Activated CD8-positive, alpha-beta T cell treated with anti-CD3 and anti-CD28 coated beads, Interleukin-2, amount 10 ng/mL, durations not matched to agents 7 days and 5 days (primary cell): ENCODE measurements around the gene ADNP2. TPM values are rescaled to one million over a fixed set of nuclear protein-coding genes. Genes with fewer than 3 reads are reported as not detected.
"Not testable (repeated sequence)": the region's sequence is repeated elsewhere in the genome, so short reads cannot be mapped to it uniquely, and the experiment has no call there.

ENCODE experiments used
- ATAC-seq: fragments of 150-1000 bp; cut with Tn5 transposase; one replicate; pipeline ENCODE4 v1.10.0; 2021; ENCODE audit warnings: moderate library complexity
- CTCF ChIA-PET: fragments of 350-600 bp; sonication (Branson Sonifier 250); formaldehyde crosslinking; loops from one replicate; lab custom pipeline; 2021; ENCODE audit warnings: antibody characterized with exemption; lab: Charles Lee
- POLR2A ChIA-PET: fragments of 350-600 bp; sonication (Branson Sonifier 250); formaldehyde crosslinking; loops from one replicate; lab custom pipeline; 2021; ENCODE audit warnings: antibody characterized with exemption; lab: Charles Lee
- DNase-seq: peaks from one replicate; pipeline ENCODE4 v3.0.0-alpha.2; 2020
- H3K27ac Mint-ChIP-seq: one replicate; pipeline ENCODE4 v1.8.0; 2021; ENCODE audit warnings: mild to moderate bottlenecking, mixed read lengths
- H3K27me3 Mint-ChIP-seq: one replicate; pipeline ENCODE4 v1.8.0; 2021; ENCODE audit warnings: low read depth, mixed read lengths
- H3K36me3 Mint-ChIP-seq: one replicate; pipeline ENCODE4 v1.8.0; 2021; ENCODE audit warnings: low read depth, mixed read lengths
- H3K4me1 Mint-ChIP-seq: one replicate; pipeline ENCODE4 v1.8.0; 2021; ENCODE audit warnings: low read depth, mixed read lengths
- H3K4me3 Mint-ChIP-seq: one replicate; pipeline ENCODE4 v1.8.0; 2021; ENCODE audit warnings: mild to moderate bottlenecking, mixed read lengths
- H3K9me3 Mint-ChIP-seq: one replicate; pipeline ENCODE4 v1.8.0; 2022; ENCODE audit warnings: mixed read lengths; ENCODE audit not compliant: insufficient read depth
- total RNA-seq, 2 experiments: library from RNA; stranded (reverse); gene quantifications; one replicate each; pipeline ENCODE4 v1.2.3, GENCODE V29; 2021

ADNP2 gene
- total RNA-seq, 2 experiments from 2014 or later = 23.5 to 24.5 TPM

GRCh38 chr18:80148326-80149199 lies 39.5 kb downstream of the ADNP2 start:
- peaks cover 19% of the 10 kb centered on the region for H3K4me1 Mint-ChIP-seq
- peaks cover 4% of the 10 kb centered on the region for H3K27me3 Mint-ChIP-seq
- H3K27ac Mint-ChIP-seq = no peak overlapping the region
- ChIA-PET CTCF (interaction anchor here (1.2 to 10.4 kb wide), 2 partner anchors 10 to 39 kb away, joined by 3 to 87 read pairs; no protein-coding TSS in a partner anchor), POLR2A (interaction anchor here (0.9 kb wide), 1 partner anchor 39 kb away, joined by 3 read pairs; no protein-coding TSS in a partner anchor)
- DNase-seq (no peak), ATAC-seq (no peak)
- peak overlapping the region; percentile 74 for H3K4me3 Mint-ChIP-seq
- H3K9me3 Mint-ChIP-seq = no peaks in the 10 kb centered on the region
- H3K36me3 Mint-ChIP-seq = peaks cover 14% of the 10 kb centered on the region

- H3K9me3 Mint-ChIP-seq = no peaks in the 10 kb centered on the region
- H3K27me3 Mint-ChIP-seq = peaks cover 4% of the 10 kb centered on the region
- peaks cover 11% of the 10 kb centered on the region for H3K36me3 Mint-ChIP-seq
- DNase-seq (no peak), ATAC-seq (no peak)
- ChIA-PET POLR2A (no interaction called here), CTCF (no interaction called here)
- no peak overlapping the region for H3K4me3 Mint-ChIP-seq
- H3K4me1 Mint-ChIP-seq = peaks cover 19% of the 10 kb centered on the region
- H3K27ac Mint-ChIP-seq = no peak overlapping the region
These were observed 40.6 kb downstream of the ADNP2 start for GRCh38 chr18:80149667-80150066.

GRCh38 chr18:80154293-80154692 lies 45.2 kb downstream of the ADNP2 start:
- Mint-ChIP-seq H3K27ac (no peak overlapping the region), H3K4me1 (no peaks in the 10 kb centered on the region), H3K27me3 (peaks cover 4% of the 10 kb centered on the region), H3K36me3 (peaks cover 3% of the 10 kb centered on the region), H3K9me3 (no peaks in the 10 kb centered on the region), H3K4me3 (no peak overlapping the region)
- ATAC-seq (peak; percentile 78), DNase-seq (peak; percentile 64)
- ChIA-PET POLR2A (no interaction called here), CTCF (interaction anchor here (1.2 to 7.9 kb wide), 3 partner anchors 10 to 13 kb away, joined by 3 to 87 read pairs (median 3); no protein-coding TSS in a partner anchor)

GRCh38 chr18:80157708-80158343 lies 48.8 kb downstream of the ADNP2 start:
- no peaks in the 10 kb centered on the region for H3K9me3 Mint-ChIP-seq
- ATAC-seq (no peak), DNase-seq (peak; percentile 80)
- H3K4me3 Mint-ChIP-seq = no peak overlapping the region
- peaks cover 4% of the 10 kb centered on the region for H3K27me3 Mint-ChIP-seq
- H3K4me1 Mint-ChIP-seq = peaks cover 3% of the 10 kb centered on the region
- H3K27ac Mint-ChIP-seq = no peak overlapping the region
- ChIA-PET CTCF (interaction anchor here (0.7 to 7.9 kb wide), 20 partner anchors 10 to 175 kb away, joined by 3 to 87 read pairs (median 6); partner anchors contain the start of genes ADNP2 and PARD6G), POLR2A (no interaction called here)
- H3K36me3 Mint-ChIP-seq = no peaks in the 10 kb centered on the region

- no peaks in the 10 kb centered on the region for H3K9me3 Mint-ChIP-seq
- DNase-seq (no peak), ATAC-seq (no peak)
- H3K4me1 Mint-ChIP-seq = peaks cover 3% of the 10 kb centered on the region
- ChIA-PET POLR2A (no interaction called here), CTCF (interaction anchor here (0.7 to 7.9 kb wide), 18 partner anchors 10 to 175 kb away, joined by 3 to 87 read pairs (median 6); partner anchors contain the start of genes ADNP2 and PARD6G)
- peaks cover 4% of the 10 kb centered on the region for H3K27me3 Mint-ChIP-seq
- H3K27ac Mint-ChIP-seq = no peak overlapping the region
- H3K36me3 Mint-ChIP-seq = no peaks in the 10 kb centered on the region
- no peak overlapping the region for H3K4me3 Mint-ChIP-seq
These were observed 49.3 kb downstream of the ADNP2 start for GRCh38 chr18:80158365-80158764.

- DNase-seq (peak; percentile 37), ATAC-seq (peak; percentile 75)
- ChIA-PET POLR2A (no interaction called here), CTCF (interaction anchor here (0.9 to 7.9 kb wide), 13 partner anchors 11 to 489 kb away, joined by 3 to 87 read pairs (median 7); partner anchors contain the start of genes ADNP2 and PARD6G)
- Mint-ChIP-seq H3K4me3 (peak overlapping the region; percentile 22), H3K36me3 (no peaks in the 10 kb centered on the region), H3K4me1 (peaks cover 3% of the 10 kb centered on the region), H3K27me3 (peaks cover 4% of the 10 kb centered on the region), H3K27ac (no peak overlapping the region), H3K9me3 (peaks cover 7% of the 10 kb centered on the region)
These were observed 50.9 kb downstream of the ADNP2 start for GRCh38 chr18:80159713-80160636.

- ChIA-PET POLR2A (no interaction called here), CTCF (interaction anchor here (7.9 kb wide), 1 partner anchor 18 kb away, joined by 87 read pairs; no protein-coding TSS in a partner anchor)
- Mint-ChIP-seq H3K27me3 (peaks cover 4% of the 10 kb centered on the region), H3K9me3 (peaks cover 11% of the 10 kb centered on the region), H3K27ac (no peak overlapping the region), H3K4me3 (no peak overlapping the region), H3K4me1 (peaks cover 3% of the 10 kb centered on the region), H3K36me3 (no peaks in the 10 kb centered on the region)
- no peak for DNase-seq
- no peak for ATAC-seq
These were observed 52.8 kb downstream of the ADNP2 start for GRCh38 chr18:80161781-80162417.

- H3K9me3 Mint-ChIP-seq = peaks cover 11% of the 10 kb centered on the region
- H3K4me3 Mint-ChIP-seq = no peak overlapping the region
- ChIA-PET POLR2A (no interaction called here), CTCF (no interaction called here)
- no peaks in the 10 kb centered on the region for H3K36me3 Mint-ChIP-seq
- ATAC-seq = no peak
- H3K4me1 Mint-ChIP-seq = peaks cover 7% of the 10 kb centered on the region
- no peak overlapping the region for H3K27ac Mint-ChIP-seq
- DNase-seq = no peak
- peaks cover 5% of the 10 kb centered on the region for H3K27me3 Mint-ChIP-seq
These were observed 54.1 kb downstream of the ADNP2 start for GRCh38 chr18:80163183-80163582.

GRCh38 chr18:80164727-80165355 lies 55.8 kb downstream of the ADNP2 start:
- peaks cover 11% of the 10 kb centered on the region for H3K9me3 Mint-ChIP-seq
- H3K36me3 Mint-ChIP-seq, H3K4me1 Mint-ChIP-seq, CTCF ChIA-PET, POLR2A ChIA-PET, H3K4me3 Mint-ChIP-seq, H3K27me3 Mint-ChIP-seq, ATAC-seq, H3K27ac Mint-ChIP-seq, DNase-seq: not testable (repeated sequence)

GRCh38 chr18:80166240-80166639 lies 57.2 kb downstream of the ADNP2 start:
- H3K4me3 Mint-ChIP-seq = no peak overlapping the region
- no peaks in the 10 kb centered on the region for H3K36me3 Mint-ChIP-seq
- ATAC-seq = no peak
- CTCF ChIA-PET = no interaction called here
- no peak for DNase-seq
- POLR2A ChIA-PET = no interaction called here
- H3K9me3 Mint-ChIP-seq = peaks cover 11% of the 10 kb centered on the region
- H3K27me3 Mint-ChIP-seq = peaks cover 3% of the 10 kb centered on the region
- H3K27ac Mint-ChIP-seq = no peak overlapping the region
- peaks cover 5% of the 10 kb centered on the region for H3K4me1 Mint-ChIP-seq
